Calu3 (cell line): ENCODE results near the gene PLXNA2. TPM values are rescaled to one million over a fixed set of nuclear protein-coding genes. Genes with fewer than 3 reads are reported as not detected.

Source experiments
- BruUV-seq: library from RNA; stranded (reverse); fragments of 400-500 nt; replicated peaks from 2 replicates; lab custom pipeline; 2021; lab: Mats Ljungman, UMichigan
- CTCF ChIA-PET: fragments of 300-600 bp; sonication (Branson Sonifier 250); formaldehyde crosslinking; loops from one replicate; lab custom pipeline; 2022; ENCODE audit warnings: antibody characterized with exemption; lab: Charles Lee
- DNase-seq: peaks from one replicate; pipeline ENCODE4 v3.0.0; 2022
- H3K27ac Mint-ChIP-seq: one replicate; pipeline ENCODE4 v1.8.0; 2022; ENCODE audit warnings: mixed read lengths; ENCODE audit not compliant: unreplicated experiment
- H3K27me3 Mint-ChIP-seq: one replicate; pipeline ENCODE4 v1.8.0; 2022; ENCODE audit warnings: mixed read lengths; ENCODE audit not compliant: unreplicated experiment
- H3K36me3 Mint-ChIP-seq: one replicate; pipeline ENCODE4 v1.8.0; 2022; ENCODE audit warnings: mild to moderate bottlenecking, moderate library complexity, mixed read lengths; ENCODE audit not compliant: insufficient read depth, unreplicated experiment
- H3K4me1 Mint-ChIP-seq: one replicate; pipeline ENCODE4 v1.8.0; 2022; ENCODE audit warnings: mild to moderate bottlenecking, low read depth, mixed read lengths; ENCODE audit not compliant: unreplicated experiment
- H3K4me3 Mint-ChIP-seq: one replicate; pipeline ENCODE4 v1.8.0; 2022; ENCODE audit warnings: mild to moderate bottlenecking, low read depth, moderate library complexity, mixed read lengths; ENCODE audit not compliant: unreplicated experiment
- H3K9me3 Mint-ChIP-seq: one replicate; pipeline ENCODE4 v1.8.0; 2022; ENCODE audit warnings: low read depth, mixed read lengths; ENCODE audit not compliant: unreplicated experiment
- CTCF ChIP-seq: fragments of 200-600 bp; IDR thresholded peaks from one replicate; pipeline ENCODE4 v1.8.0; 2022; ENCODE audit warnings: antibody characterized with exemption; ENCODE audit not compliant: unreplicated experiment
- intact Hi-C: fragments of 100-400 bp; cut with micrococcal nuclease; formaldehyde crosslinking; loops from one replicate; pipeline ENCODE4 v1.10.0; 2022; ENCODE audit not compliant: unreplicated experiment
- total RNA-seq: library from RNA; stranded (reverse); gene quantifications from 2 replicates; pipeline ENCODE4 v1.2.3, GENCODE V29; 2022

Gene PLXNA2
- total RNA-seq, 1 experiment from 2014 or later = 16.2 TPM

- no peak for TF ChIP-seq CTCF
- Mint-ChIP-seq H3K27ac (no peak overlapping the region), H3K27me3 (no peaks in the 10 kb centered on the region), H3K36me3 (no peaks in the 10 kb centered on the region), H3K4me1 (peaks cover 16% of the 10 kb centered on the region), H3K4me3 (no peak overlapping the region), H3K9me3 (no peaks in the 10 kb centered on the region)
- CTCF ChIA-PET = interaction anchor here (1.5 kb wide), 1 partner anchor 11 kb away, joined by 3 read pairs; no protein-coding TSS in a partner anchor
- no peak for DNase-seq
- intact Hi-C loops = no loop called here
- BruUV-seq = no TSS peak
These were observed 13.3 kb downstream of the PLXNA2 start for GRCh38 chr1:208230668-208231529.

- no peak overlapping the region for H3K27ac Mint-ChIP-seq
- H3K4me3 Mint-ChIP-seq = no peak overlapping the region
- no peak for DNase-seq
- intact Hi-C loops = no loop called here
- CTCF ChIA-PET = interaction anchor here (1.2 kb wide), 1 partner anchor 16 kb away, joined by 3 read pairs; the partner anchor contains the start of gene PLXNA2
- no peaks in the 10 kb centered on the region for H3K36me3 Mint-ChIP-seq
- H3K27me3 Mint-ChIP-seq = no peaks in the 10 kb centered on the region
- TF ChIP-seq CTCF = no peak
- H3K4me1 Mint-ChIP-seq = peaks cover 16% of the 10 kb centered on the region
- BruUV-seq = no TSS peak
- H3K9me3 Mint-ChIP-seq = no peaks in the 10 kb centered on the region
These were observed 15.6 kb downstream of the PLXNA2 start for GRCh38 chr1:208228550-208228949.

GRCh38 chr1:208228026-208228425 is 16.2 kb downstream of the PLXNA2 start:
- peaks cover 16% of the 10 kb centered on the region for H3K4me1 Mint-ChIP-seq
- no TSS peak for BruUV-seq
- intact Hi-C loops = no loop called here
- H3K9me3 Mint-ChIP-seq = no peaks in the 10 kb centered on the region
- no peak overlapping the region for H3K4me3 Mint-ChIP-seq
- CTCF ChIA-PET = no interaction called here
- no peak overlapping the region for H3K27ac Mint-ChIP-seq
- no peak for DNase-seq
- H3K36me3 Mint-ChIP-seq = no peaks in the 10 kb centered on the region
- no peak for TF ChIP-seq CTCF
- H3K27me3 Mint-ChIP-seq = no peaks in the 10 kb centered on the region

- Mint-ChIP-seq H3K9me3 (no peaks in the 10 kb centered on the region), H3K4me3 (no peak overlapping the region), H3K27me3 (no peaks in the 10 kb centered on the region), H3K27ac (no peak overlapping the region), H3K4me1 (peaks cover 18% of the 10 kb centered on the region), H3K36me3 (no peaks in the 10 kb centered on the region)
- intact Hi-C loops = no loop called here
- DNase-seq = no peak
- CTCF ChIA-PET = no interaction called here
- no TSS peak for BruUV-seq
- TF ChIP-seq CTCF = no peak
These were observed 16.8 kb downstream of the PLXNA2 start for GRCh38 chr1:208227366-208227765.
